ENCODE results near the gene R3HCC1L.

The R3HCC1L gene

GRCh38 chr10:98267069-98267893 is 132.8 kb downstream of the R3HCC1L start:
- FAIRE-seq, result no peak
- DNase-seq (ENCODE audit: insufficient read length, low spot score), result no peak

GRCh38 chr10:98267894-98268693 is 133.6 kb downstream of the R3HCC1L start, which contains the start of gene LOXL4:
LOXL4 (minus strand) TSS chr10:98268194; CDS start chr10:98263019, 5,175 bp downstream.
- TF ChIP-seq POLR2AphosphoS5 (IDR thresholded peaks at IDR 0.05; ENCODE audit: low read depth, low read length), result no peak
- no peak for TF ChIP-seq POU2F2 (IDR thresholded peaks at IDR 0.05; ENCODE audit: low read depth, low read length)
- TF ChIP-seq TAF1 (IDR thresholded peaks at IDR 0.05; ENCODE audit: low read depth, low read length), result no peak
- no peak for TF ChIP-seq POLR2A (IDR thresholded peaks at IDR 0.05; ENCODE audit: low read depth, low read length)
- DNase-seq (ENCODE audit: insufficient read length, low spot score) (peak; percentile 53), FAIRE-seq (no peak)

More at GRCh38 chr10:98267069-98267893, 132.8 kb downstream of the R3HCC1L start:
- TF ChIP-seq POLR2AphosphoS5 (IDR thresholded peaks at IDR 0.05; ENCODE audit: low read depth, low read length) (no peak), PAX5 (IDR thresholded peaks at IDR 0.05; ENCODE audit: insufficient read depth, low read length, severe bottlenecking) (no peak), TAF1 (IDR thresholded peaks at IDR 0.05; ENCODE audit: low read depth, low read length) (no peak), SPI1 (IDR thresholded peaks at IDR 0.05; ENCODE audit: low read depth, low read length) (no peak), POU2F2 (IDR thresholded peaks at IDR 0.05; ENCODE audit: low read depth, low read length) (no peak), POLR2A (IDR thresholded peaks at IDR 0.05; ENCODE audit: low read depth, low read length) (no peak)

- DNase-seq (ENCODE audit: insufficient read length, low spot score) (peak; percentile 39), FAIRE-seq (peak; percentile 13)
- no peak for TF ChIP-seq POU2F2 (IDR thresholded peaks at IDR 0.05; ENCODE audit: low read depth, low read length)
- TF ChIP-seq SPI1 (IDR thresholded peaks at IDR 0.05; ENCODE audit: low read depth, low read length), result no peak
- no peak for TF ChIP-seq POLR2AphosphoS5 (IDR thresholded peaks at IDR 0.05; ENCODE audit: low read depth, low read length)
- TF ChIP-seq TAF1 (IDR thresholded peaks at IDR 0.05; ENCODE audit: low read depth, low read length), result no peak
- TF ChIP-seq PAX5 (IDR thresholded peaks at IDR 0.05; ENCODE audit: insufficient read depth, low read length, severe bottlenecking), result no peak
- no peak for TF ChIP-seq POLR2A (IDR thresholded peaks at IDR 0.05; ENCODE audit: low read depth, low read length)
Observed at GRCh38 chr10:98268694-98269431, 134.4 kb downstream of the R3HCC1L start.

GRCh38 chr10:98269435-98269912 is 135.0 kb downstream of the R3HCC1L start:
- no peak for TF ChIP-seq SPI1 (IDR thresholded peaks at IDR 0.05; ENCODE audit: low read depth, low read length)
- TF ChIP-seq POU2F2 (IDR thresholded peaks at IDR 0.05; ENCODE audit: low read depth, low read length), result no peak
- TF ChIP-seq POLR2A (IDR thresholded peaks at IDR 0.05; ENCODE audit: low read depth, low read length), result no peak
- TF ChIP-seq POLR2AphosphoS5 (IDR thresholded peaks at IDR 0.05; ENCODE audit: low read depth, low read length), result no peak
- no peak for TF ChIP-seq TAF1 (IDR thresholded peaks at IDR 0.05; ENCODE audit: low read depth, low read length)
- no peak for TF ChIP-seq PAX5 (IDR thresholded peaks at IDR 0.05; ENCODE audit: insufficient read depth, low read length, severe bottlenecking)
- FAIRE-seq (no peak), DNase-seq (ENCODE audit: insufficient read length, low spot score) (no peak)

- TF ChIP-seq PAX5 (IDR thresholded peaks at IDR 0.05; ENCODE audit: insufficient read depth, low read length, severe bottlenecking) (no peak), TAF1 (IDR thresholded peaks at IDR 0.05; ENCODE audit: low read depth, low read length) (no peak), POLR2AphosphoS5 (IDR thresholded peaks at IDR 0.05; ENCODE audit: low read depth, low read length) (no peak), POU2F2 (IDR thresholded peaks at IDR 0.05; ENCODE audit: low read depth, low read length) (no peak), SPI1 (IDR thresholded peaks at IDR 0.05; ENCODE audit: low read depth, low read length) (no peak)
- peak; percentile 51 for FAIRE-seq
- DNase-seq (ENCODE audit: insufficient read length, low spot score), result no peak
Observed at GRCh38 chr10:98270073-98270740, 135.8 kb downstream of the R3HCC1L start.

GRCh38 chr10:98270786-98271185 is 136.3 kb downstream of the R3HCC1L start:
- FAIRE-seq (no peak), DNase-seq (ENCODE audit: insufficient read length, low spot score) (no peak)
- TF ChIP-seq POLR2AphosphoS5 (IDR thresholded peaks at IDR 0.05; ENCODE audit: low read depth, low read length), result no peak
- no peak for TF ChIP-seq POU2F2 (IDR thresholded peaks at IDR 0.05; ENCODE audit: low read depth, low read length)
- TF ChIP-seq SPI1 (IDR thresholded peaks at IDR 0.05; ENCODE audit: low read depth, low read length), result no peak
- TF ChIP-seq PAX5 (IDR thresholded peaks at IDR 0.05; ENCODE audit: insufficient read depth, low read length, severe bottlenecking), result no peak
- TF ChIP-seq TAF1 (IDR thresholded peaks at IDR 0.05; ENCODE audit: low read depth, low read length), result no peak
- no peak for TF ChIP-seq POLR2A (IDR thresholded peaks at IDR 0.05; ENCODE audit: low read depth, low read length)

- no peak for DNase-seq (ENCODE audit: insufficient read length, low spot score)
- TF ChIP-seq POLR2A (IDR thresholded peaks at IDR 0.05; ENCODE audit: low read depth, low read length) (no peak), PAX5 (IDR thresholded peaks at IDR 0.05; ENCODE audit: insufficient read depth, low read length, severe bottlenecking) (no peak), POLR2AphosphoS5 (IDR thresholded peaks at IDR 0.05; ENCODE audit: low read depth, low read length) (no peak), POU2F2 (IDR thresholded peaks at IDR 0.05; ENCODE audit: low read depth, low read length) (no peak), TAF1 (IDR thresholded peaks at IDR 0.05; ENCODE audit: low read depth, low read length) (no peak), SPI1 (IDR thresholded peaks at IDR 0.05; ENCODE audit: low read depth, low read length) (no peak)
- no peak for FAIRE-seq
Observed at GRCh38 chr10:98272245-98272644, 137.8 kb downstream of the R3HCC1L start.

- DNase-seq (ENCODE audit: insufficient read length, low spot score), result no peak
- no peak for FAIRE-seq
Observed at GRCh38 chr10:98272656-98273055, 138.2 kb downstream of the R3HCC1L start.

More at GRCh38 chr10:98272656-98273055, 138.2 kb downstream of the R3HCC1L start:
- no peak for TF ChIP-seq POLR2AphosphoS5 (IDR thresholded peaks at IDR 0.05; ENCODE audit: low read depth, low read length)
- TF ChIP-seq SPI1 (IDR thresholded peaks at IDR 0.05; ENCODE audit: low read depth, low read length), result no peak
- TF ChIP-seq POLR2A (IDR thresholded peaks at IDR 0.05; ENCODE audit: low read depth, low read length), result no peak
- TF ChIP-seq TAF1 (IDR thresholded peaks at IDR 0.05; ENCODE audit: low read depth, low read length), result no peak
- TF ChIP-seq PAX5 (IDR thresholded peaks at IDR 0.05; ENCODE audit: insufficient read depth, low read length, severe bottlenecking), result no peak
- TF ChIP-seq POU2F2 (IDR thresholded peaks at IDR 0.05; ENCODE audit: low read depth, low read length), result no peak

Measured in GM12891 (cell line).